ENCODE measurements around the gene SH3GLB1. TPM values are rescaled to one million over a fixed set of nuclear protein-coding genes. Genes with fewer than 3 reads are reported as not detected.
A peak's percentile ranks its signal among the peaks of the same experiment; 100 is the strongest.

The SH3GLB1 gene
- polyA plus RNA-seq, 1 donor from 2014 or later = 42.1 TPM

- Mint-ChIP-seq H3K27ac (no peak overlapping the region), H3K4me3 (no peak overlapping the region), H3K4me1 (peaks cover 20 to 34% (median 31%) of the 10 kb centered on the region in 3 donors), H3K36me3 (no peaks in the 10 kb centered on the region), H3K9me3 (no peaks in the 10 kb centered on the region), H3K27me3 (no peaks in the 10 kb centered on the region)
Measured at GRCh38 chr1:86712088-86712860, 7.9 kb downstream of the SH3GLB1 start.

GRCh38 chr1:86713477-86713876 is 9.1 kb downstream of the SH3GLB1 start:
- peak overlapping the region in 1 of 4 donors; percentile 51 for H3K4me3 Mint-ChIP-seq
- H3K27ac Mint-ChIP-seq = no peak overlapping the region
- no peaks in the 10 kb centered on the region for H3K9me3 Mint-ChIP-seq

GRCh38 chr1:86714159-86714558 is 9.8 kb downstream of the SH3GLB1 start:
- H3K4me3 Mint-ChIP-seq = peak overlapping the region in 1 of 4 donors; percentile 10
- peaks cover 12 to 29% (median 25%) of the 10 kb centered on the region in 3 donors for H3K4me1 Mint-ChIP-seq
- H3K9me3 Mint-ChIP-seq = no peaks in the 10 kb centered on the region
- H3K27me3 Mint-ChIP-seq = no peaks in the 10 kb centered on the region
- H3K27ac Mint-ChIP-seq = peak overlapping the region in 1 of 3 donors; percentile 84
- H3K36me3 Mint-ChIP-seq = no peaks in the 10 kb centered on the region

More at GRCh38 chr1:86713477-86713876, 9.1 kb downstream of the SH3GLB1 start:
- Mint-ChIP-seq H3K27me3 (no peaks in the 10 kb centered on the region), H3K4me1 (peaks cover 16 to 33% (median 28%) of the 10 kb centered on the region in 3 donors), H3K36me3 (no peaks in the 10 kb centered on the region)

- Mint-ChIP-seq H3K27me3 (no peaks in the 10 kb centered on the region), H3K9me3 (no peaks in the 10 kb centered on the region), H3K4me1 (peaks cover 12 to 27% (median 25%) of the 10 kb centered on the region in 3 donors), H3K36me3 (no peaks in the 10 kb centered on the region), H3K27ac (peak overlapping the region in 1 of 3 donors; percentile 84), H3K4me3 (no peak overlapping the region)
Measured at GRCh38 chr1:86714561-86715244, 10.3 kb downstream of the SH3GLB1 start.

- Mint-ChIP-seq H3K4me1 (peaks cover 8 to 21% (median 16%) of the 10 kb centered on the region in 3 donors), H3K27ac (no peak overlapping the region), H3K9me3 (no peaks in the 10 kb centered on the region), H3K36me3 (no peaks in the 10 kb centered on the region), H3K27me3 (no peaks in the 10 kb centered on the region), H3K4me3 (no peak overlapping the region)
Measured at GRCh38 chr1:86718786-86719185, 14.4 kb downstream of the SH3GLB1 start.

GRCh38 chr1:86731416-86731815 is 27.0 kb downstream of the SH3GLB1 start:
- H3K27me3 Mint-ChIP-seq = no peaks in the 10 kb centered on the region
- H3K36me3 Mint-ChIP-seq = peaks cover 6% of the 10 kb centered on the region
- H3K9me3 Mint-ChIP-seq = no peaks in the 10 kb centered on the region
- H3K27ac Mint-ChIP-seq = no peak overlapping the region
- no peak overlapping the region for H3K4me3 Mint-ChIP-seq
- H3K4me1 Mint-ChIP-seq = peaks cover 0 to 5% (median 1%) of the 10 kb centered on the region in 3 donors

GRCh38 chr1:86733340-86733739 is 29.0 kb downstream of the SH3GLB1 start:
- no peak overlapping the region for H3K4me3 Mint-ChIP-seq
- peaks cover 0 to 5% (median 2%) of the 10 kb centered on the region in 3 donors for H3K4me1 Mint-ChIP-seq
- no peaks in the 10 kb centered on the region for H3K9me3 Mint-ChIP-seq
- H3K27ac Mint-ChIP-seq = no peak overlapping the region
- H3K36me3 Mint-ChIP-seq = peaks cover 7% of the 10 kb centered on the region
- no peaks in the 10 kb centered on the region for H3K27me3 Mint-ChIP-seq

- H3K9me3 Mint-ChIP-seq = no peaks in the 10 kb centered on the region
- no peak overlapping the region for H3K4me3 Mint-ChIP-seq
- H3K4me1 Mint-ChIP-seq = peaks cover 0 to 3% (median 2%) of the 10 kb centered on the region in 3 donors
- H3K27me3 Mint-ChIP-seq = no peaks in the 10 kb centered on the region
- no peak overlapping the region for H3K27ac Mint-ChIP-seq
- peaks cover 11% of the 10 kb centered on the region for H3K36me3 Mint-ChIP-seq
Measured at GRCh38 chr1:86739648-86740509, 35.5 kb downstream of the SH3GLB1 start.

GRCh38 chr1:86741947-86742572 is 37.7 kb downstream of the SH3GLB1 start:
- peaks cover 0 to 2% (median 0%) of the 10 kb centered on the region in 3 donors for H3K4me1 Mint-ChIP-seq
- no peaks in the 10 kb centered on the region for H3K9me3 Mint-ChIP-seq
- no peaks in the 10 kb centered on the region for H3K27me3 Mint-ChIP-seq
- H3K4me3 Mint-ChIP-seq = no peak overlapping the region
- no peak overlapping the region for H3K27ac Mint-ChIP-seq
- peaks cover 13% of the 10 kb centered on the region for H3K36me3 Mint-ChIP-seq

GRCh38 chr1:86747304-86747703 is 42.9 kb downstream of the SH3GLB1 start:
- no peaks in the 10 kb centered on the region for H3K9me3 Mint-ChIP-seq
- H3K27ac Mint-ChIP-seq = no peak overlapping the region
- H3K27me3 Mint-ChIP-seq = no peaks in the 10 kb centered on the region
- H3K36me3 Mint-ChIP-seq = peaks cover 9% of the 10 kb centered on the region
- H3K4me3 Mint-ChIP-seq = no peak overlapping the region
- no peaks in the 10 kb centered on the region for H3K4me1 Mint-ChIP-seq

GRCh38 chr1:86748622-86749373 is 44.4 kb downstream of the SH3GLB1 start:
- H3K4me3 Mint-ChIP-seq = no peak overlapping the region
- H3K27ac Mint-ChIP-seq = peak overlapping the region in 1 of 3 donors; percentile 5
- H3K36me3 Mint-ChIP-seq = peaks cover 9% of the 10 kb centered on the region

GRCh38 chr1:86750076-86750475 is 45.7 kb downstream of the SH3GLB1 start:
- Mint-ChIP-seq H3K27ac (no peak overlapping the region), H3K4me1 (peaks cover 0 to 4% (median 0%) of the 10 kb centered on the region in 3 donors), H3K27me3 (peaks cover 5% of the 10 kb centered on the region), H3K9me3 (peaks cover 0 to 2% (median 0%) of the 10 kb centered on the region in 3 donors), H3K36me3 (peaks cover 4% of the 10 kb centered on the region), H3K4me3 (no peak overlapping the region)

More at GRCh38 chr1:86748622-86749373, 44.4 kb downstream of the SH3GLB1 start:
- no peaks in the 10 kb centered on the region for H3K9me3 Mint-ChIP-seq
- H3K4me1 Mint-ChIP-seq = no peaks in the 10 kb centered on the region
- H3K27me3 Mint-ChIP-seq = peaks cover 4% of the 10 kb centered on the region

GRCh38 chr1:86750530-86750929 is 46.2 kb downstream of the SH3GLB1 start:
- Mint-ChIP-seq H3K9me3 (peaks cover 0 to 2% (median 0%) of the 10 kb centered on the region in 3 donors), H3K4me3 (no peak overlapping the region), H3K27me3 (peaks cover 5% of the 10 kb centered on the region), H3K36me3 (peaks cover 2% of the 10 kb centered on the region), H3K4me1 (peaks cover 1 to 5% (median 1%) of the 10 kb centered on the region in 3 donors), H3K27ac (no peak overlapping the region)

GRCh38 chr1:86751923-86752322 is 47.5 kb downstream of the SH3GLB1 start:
- Mint-ChIP-seq H3K27me3 (peaks cover 5% of the 10 kb centered on the region), H3K4me3 (no peak overlapping the region), H3K27ac (no peak overlapping the region), H3K9me3 (peaks cover 0 to 2% (median 0%) of the 10 kb centered on the region in 3 donors), H3K36me3 (no peaks in the 10 kb centered on the region), H3K4me1 (peaks cover 6 to 10% (median 6%) of the 10 kb centered on the region in 3 donors)

All from IgD-negative memory B cell (primary cell).